DND-41 (cell line): ENCODE data around the gene ZFAND2B.

Experiments
- ATAC-seq: fragments of 200-7000 bp; cut with Tn5 transposase; 3 replicates; pipeline ENCODE4 v1.9.1; 2021; ENCODE audit warnings: low read depth; ENCODE audit not compliant: insufficient read depth
- DNase-seq: peaks from one replicate; pipeline ENCODE4 v3.0.0-alpha.2; 2020
- H2AFZ ChIP-seq: 2 replicates; pipeline ENCODE4 v1.6.0; 2012; ENCODE audit warnings: low read depth, low read length
- H3K27ac ChIP-seq: 2 replicates; pipeline ENCODE4 v1.5.1; 2012; ENCODE audit warnings: low read length, inconsistent platforms
- H3K27me3 ChIP-seq: fragments of 200-600 bp; sonication (generic); 2 replicates; pipeline ENCODE4 v1.6.0; 2012; ENCODE audit warnings: low read length, mild to moderate bottlenecking, inconsistent platforms; ENCODE audit not compliant: insufficient read depth, poor library complexity
- H3K36me3 ChIP-seq: 2 replicates; pipeline ENCODE4 v1.5.1; 2012; ENCODE audit warnings: low read length, inconsistent platforms; ENCODE audit not compliant: insufficient read depth
- H3K4me1 ChIP-seq: 2 replicates; pipeline ENCODE4 v1.5.1; 2012; ENCODE audit warnings: mild to moderate bottlenecking, low read length; ENCODE audit not compliant: insufficient read depth
- H3K4me2 ChIP-seq: 2 replicates; pipeline ENCODE4 v1.6.0; 2012; ENCODE audit warnings: mild to moderate bottlenecking, moderate library complexity, low read length, inconsistent platforms; ENCODE audit not compliant: insufficient read depth
- H3K4me3 ChIP-seq, 2 experiments: fragments of 200-600 bp in 1 of 2; shearing (Covaris generic) in 1 of 2; 2 replicates each; pipeline ENCODE4 v1.5.1; 2012 to 2016; ENCODE audit warnings: inconsistent platforms in 2 of 2, low read length in 2 of 2, mild to moderate bottlenecking in 2 of 2, low read depth in 1 of 2, moderate library complexity in 1 of 2
- H3K79me2 ChIP-seq: 2 replicates; pipeline ENCODE4 v1.6.0; 2012; ENCODE audit warnings: low read length, inconsistent platforms; ENCODE audit not compliant: insufficient read depth
- H3K9ac ChIP-seq: 2 replicates; pipeline ENCODE4 v1.6.0; 2012; ENCODE audit warnings: low read depth, mild to moderate bottlenecking, inconsistent platforms, low read length, moderate library complexity
- H3K9me3 ChIP-seq: 2 replicates; pipeline ENCODE4 v1.5.1; 2012; ENCODE audit warnings: low read length, moderate library complexity, mild to moderate bottlenecking, inconsistent platforms; ENCODE audit not compliant: insufficient read depth, severe bottlenecking
- H4K20me1 ChIP-seq: 2 replicates; pipeline ENCODE4 v1.6.0; 2012; ENCODE audit warnings: low read length; ENCODE audit not compliant: insufficient read depth
- EZH2 ChIP-seq: IDR thresholded peaks from 3 replicates; pipeline ENCODE4 v1.6.1; 2012; ENCODE audit warnings: borderline replicate concordance, low read depth, mild to moderate bottlenecking, moderate library complexity, low read length, inconsistent platforms; ENCODE audit not compliant: severe bottlenecking
- TF ChIP-seq, protein P1 (sequence below): IDR thresholded peaks from 2 replicates; pipeline ENCODE4 v1.5.1; 2012; ENCODE audit warnings: borderline replicate concordance, low read length, moderate library complexity, mild to moderate bottlenecking; ENCODE audit not compliant: poor library complexity, severe bottlenecking; ENCODE audit errors: extremely low read depth

The ZFAND2B gene

DNA sequence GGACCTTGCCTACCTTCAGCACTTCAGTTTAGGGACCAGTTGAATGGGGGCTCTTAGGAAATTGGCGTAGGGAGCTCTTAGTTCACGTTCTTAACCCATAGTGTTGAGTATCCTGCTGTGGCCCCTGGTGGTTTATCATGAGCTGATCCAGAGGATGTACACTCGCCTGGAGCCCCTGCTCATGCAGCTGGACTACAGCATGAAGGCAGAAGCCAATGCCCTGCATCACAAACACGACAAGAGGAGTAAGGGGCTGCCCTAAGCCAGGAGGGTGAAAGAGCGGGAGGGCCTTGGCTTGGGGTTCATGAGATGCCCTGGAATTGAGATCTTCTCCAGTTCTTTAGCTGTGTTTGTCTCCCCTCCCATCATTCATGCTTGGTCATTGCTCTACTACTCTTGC, 25.6 kb upstream of the ZFAND2B start:
- H3K9me3 ChIP-seq, result no peaks in the 10 kb centered on the region
- H3K36me3 ChIP-seq, result peaks cover 52% of the 10 kb centered on the region
- H3K4me2 ChIP-seq, result no peak overlapping the region
- H4K20me1 ChIP-seq, result peaks cover 25% of the 10 kb centered on the region; the same call in 1 of the 2 replicates
- H3K27me3 ChIP-seq, result no peaks in the 10 kb centered on the region
- H3K27ac ChIP-seq, result no peak overlapping the region
- peaks cover 38% of the 10 kb centered on the region for H3K79me2 ChIP-seq
- no peak overlapping the region for H3K4me3 ChIP-seq
- H2AFZ ChIP-seq, result no peak overlapping the region
- H3K9ac ChIP-seq, result no peak overlapping the region
- peaks cover 27% of the 10 kb centered on the region for H3K4me1 ChIP-seq
- DNase-seq (no peak), ATAC-seq (no peak)
- TF ChIP-seq, protein P1, sequence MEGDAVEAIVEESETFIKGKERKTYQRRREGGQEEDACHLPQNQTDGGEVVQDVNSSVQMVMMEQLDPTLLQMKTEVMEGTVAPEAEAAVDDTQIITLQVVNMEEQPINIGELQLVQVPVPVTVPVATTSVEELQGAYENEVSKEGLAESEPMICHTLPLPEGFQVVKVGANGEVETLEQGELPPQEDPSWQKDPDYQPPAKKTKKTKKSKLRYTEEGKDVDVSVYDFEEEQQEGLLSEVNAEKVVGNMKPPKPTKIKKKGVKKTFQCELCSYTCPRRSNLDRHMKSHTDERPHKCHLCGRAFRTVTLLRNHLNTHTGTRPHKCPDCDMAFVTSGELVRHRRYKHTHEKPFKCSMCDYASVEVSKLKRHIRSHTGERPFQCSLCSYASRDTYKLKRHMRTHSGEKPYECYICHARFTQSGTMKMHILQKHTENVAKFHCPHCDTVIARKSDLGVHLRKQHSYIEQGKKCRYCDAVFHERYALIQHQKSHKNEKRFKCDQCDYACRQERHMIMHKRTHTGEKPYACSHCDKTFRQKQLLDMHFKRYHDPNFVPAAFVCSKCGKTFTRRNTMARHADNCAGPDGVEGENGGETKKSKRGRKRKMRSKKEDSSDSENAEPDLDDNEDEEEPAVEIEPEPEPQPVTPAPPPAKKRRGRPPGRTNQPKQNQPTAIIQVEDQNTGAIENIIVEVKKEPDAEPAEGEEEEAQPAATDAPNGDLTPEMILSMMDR, result no peak
- no peak for TF ChIP-seq EZH2

DNA sequence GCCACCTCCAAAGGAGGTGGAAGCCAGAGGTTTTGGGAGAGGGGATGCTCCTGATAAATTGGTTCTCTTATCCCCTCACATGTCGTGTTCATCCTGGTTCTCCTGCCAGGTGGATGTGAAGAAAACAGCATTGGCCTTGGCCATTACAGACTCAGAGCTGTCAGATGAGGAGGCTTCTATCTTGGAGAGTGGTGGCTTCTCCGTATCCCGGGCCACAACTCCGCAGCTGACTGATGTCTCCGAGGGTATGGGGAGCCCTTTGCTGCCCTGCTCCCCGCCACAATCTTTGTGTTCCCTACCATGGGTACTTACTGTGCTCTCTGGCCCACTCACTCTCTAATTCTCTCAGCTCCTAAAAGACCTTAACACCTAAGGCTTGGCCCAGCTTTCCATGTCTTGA, 25.1 kb upstream of the ZFAND2B start:
- Histone ChIP-seq H3K79me2 (peaks cover 33% of the 10 kb centered on the region), H2AFZ (no peak overlapping the region), H3K27me3 (no peaks in the 10 kb centered on the region), H3K9me3 (no peaks in the 10 kb centered on the region), H4K20me1 (peaks cover 25% of the 10 kb centered on the region; the same call in 1 of the 2 replicates), H3K9ac (no peak overlapping the region), H3K4me3 (no peak overlapping the region), H3K4me2 (no peak overlapping the region), H3K36me3 (peaks cover 52% of the 10 kb centered on the region), H3K27ac (no peak overlapping the region), H3K4me1 (peaks cover 24% of the 10 kb centered on the region)
- no peak for DNase-seq
- ATAC-seq, result no peak
- TF ChIP-seq, protein P1, result no peak
- no peak for TF ChIP-seq EZH2

DNA sequence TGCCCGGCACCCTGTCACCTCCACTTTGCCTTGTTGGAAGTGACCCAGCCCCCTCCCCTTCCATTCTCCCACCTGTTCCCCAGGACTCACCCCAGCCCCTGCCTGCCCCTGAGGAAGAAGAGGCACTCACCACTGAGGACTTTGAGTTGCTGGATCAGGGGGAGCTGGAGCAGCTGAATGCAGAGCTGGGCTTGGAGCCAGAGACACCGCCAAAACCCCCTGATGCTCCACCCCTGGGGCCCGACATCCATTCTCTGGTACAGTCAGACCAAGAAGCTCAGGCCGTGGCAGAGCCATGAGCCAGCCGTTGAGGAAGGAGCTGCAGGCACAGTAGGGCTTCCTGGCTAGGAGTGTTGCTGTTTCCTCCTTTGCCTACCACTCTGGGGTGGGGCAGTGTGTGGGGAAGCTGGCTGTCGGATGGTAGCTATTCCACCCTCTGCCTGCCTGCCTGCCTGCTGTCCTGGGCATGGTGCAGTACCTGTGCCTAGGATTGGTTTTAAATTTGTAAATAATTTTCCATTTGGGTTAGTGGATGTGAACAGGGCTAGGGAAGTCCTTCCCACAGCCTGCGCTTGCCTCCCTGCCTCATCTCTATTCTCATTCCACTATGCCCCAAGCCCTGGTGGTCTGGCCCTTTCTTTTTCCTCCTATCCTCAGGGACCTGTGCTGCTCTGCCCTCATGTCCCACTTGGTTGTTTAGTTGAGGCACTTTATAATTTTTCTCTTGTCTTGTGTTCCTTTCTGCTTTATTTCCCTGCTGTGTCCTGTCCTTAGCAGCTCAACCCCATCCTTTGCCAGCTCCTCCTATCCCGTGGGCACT, 24.0 kb upstream of the ZFAND2B start:
- Histone ChIP-seq H3K4me3 (no peak overlapping the region), H3K79me2 (peaks cover 26% of the 10 kb centered on the region), H3K4me1 (peaks cover 18% of the 10 kb centered on the region), H3K27me3 (no peaks in the 10 kb centered on the region), H4K20me1 (peaks cover 25% of the 10 kb centered on the region; the same call in 1 of the 2 replicates), H3K9ac (no peak overlapping the region), H2AFZ (no peak overlapping the region), H3K36me3 (peaks cover 52% of the 10 kb centered on the region), H3K27ac (no peak overlapping the region), H3K4me2 (no peak overlapping the region), H3K9me3 (no peaks in the 10 kb centered on the region)
- no peak for DNase-seq
- TF ChIP-seq, protein P1, result no peak
- no peak for TF ChIP-seq EZH2
- ATAC-seq, result no peak
